Measurements from ENCODE around the gene CRACDL.

DNA sequence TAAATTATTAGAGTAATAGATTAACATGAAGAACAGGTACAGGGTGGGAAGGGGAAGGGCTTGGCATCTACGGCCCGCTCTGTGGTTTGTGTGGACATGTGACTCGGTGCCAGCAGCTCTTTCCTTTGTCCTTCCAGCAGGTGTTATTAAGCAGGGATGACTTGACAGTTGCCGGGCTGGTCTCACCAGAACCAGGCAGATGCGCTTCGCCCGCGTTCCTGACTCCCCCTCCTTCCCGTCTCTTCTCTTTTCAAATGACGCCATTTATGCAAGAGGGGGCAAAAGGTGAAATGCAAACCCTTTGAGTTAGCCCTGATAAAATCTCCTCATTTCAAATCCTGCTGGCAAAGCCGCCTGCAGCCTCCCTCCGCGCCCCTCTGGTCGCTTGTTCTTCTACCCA, 166.2 kb downstream of the CRACDL start:
- TF ChIP-seq, protein P1, sequence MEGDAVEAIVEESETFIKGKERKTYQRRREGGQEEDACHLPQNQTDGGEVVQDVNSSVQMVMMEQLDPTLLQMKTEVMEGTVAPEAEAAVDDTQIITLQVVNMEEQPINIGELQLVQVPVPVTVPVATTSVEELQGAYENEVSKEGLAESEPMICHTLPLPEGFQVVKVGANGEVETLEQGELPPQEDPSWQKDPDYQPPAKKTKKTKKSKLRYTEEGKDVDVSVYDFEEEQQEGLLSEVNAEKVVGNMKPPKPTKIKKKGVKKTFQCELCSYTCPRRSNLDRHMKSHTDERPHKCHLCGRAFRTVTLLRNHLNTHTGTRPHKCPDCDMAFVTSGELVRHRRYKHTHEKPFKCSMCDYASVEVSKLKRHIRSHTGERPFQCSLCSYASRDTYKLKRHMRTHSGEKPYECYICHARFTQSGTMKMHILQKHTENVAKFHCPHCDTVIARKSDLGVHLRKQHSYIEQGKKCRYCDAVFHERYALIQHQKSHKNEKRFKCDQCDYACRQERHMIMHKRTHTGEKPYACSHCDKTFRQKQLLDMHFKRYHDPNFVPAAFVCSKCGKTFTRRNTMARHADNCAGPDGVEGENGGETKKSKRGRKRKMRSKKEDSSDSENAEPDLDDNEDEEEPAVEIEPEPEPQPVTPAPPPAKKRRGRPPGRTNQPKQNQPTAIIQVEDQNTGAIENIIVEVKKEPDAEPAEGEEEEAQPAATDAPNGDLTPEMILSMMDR (IDR thresholded peaks at IDR 0.05; ENCODE audit: low read depth, low read length, poor library complexity, severe bottlenecking) = no peak
- no peak for TF ChIP-seq EZH2phosphoT487 (IDR thresholded peaks at IDR 0.05; ENCODE audit: borderline replicate concordance, low read length)

Data from DOHH2 (cell line).